Measurements from ENCODE around the gene ECI1.

GRCh38 chr16:2209258-2210008 is 42.0 kb downstream of the ECI1 start:
- TF ChIP-seq CTCF (IDR thresholded peaks at IDR 0.05) (no peak), POLR2A (IDR thresholded peaks at IDR 0.05) (no peak)

Measured in body of pancreas (tissue), 4 donors.